Activated CD4-positive, alpha-beta T cell treated with anti-CD3 and anti-CD28 coated beads, Interleukin-2, amount 10 ng/mL, durations not matched to agents 24 days and 14 days (primary cell): ENCODE measurements around the gene CCDC18. TPM values are rescaled to one million over a fixed set of nuclear protein-coding genes. Genes with fewer than 3 reads are reported as not detected.
"Not testable (repeated sequence)": the region's sequence is repeated elsewhere in the genome, so short reads cannot be mapped to it uniquely, and the experiment has no call there.

Source experiments
- DNase-seq: peaks from one replicate; pipeline ENCODE4 v3.0.0; 2022
- H3K27ac Mint-ChIP-seq: one replicate; pipeline ENCODE4 v1.8.0; 2022; ENCODE audit warnings: mild to moderate bottlenecking, mixed read lengths
- H3K27me3 Mint-ChIP-seq: one replicate; pipeline ENCODE4 v1.8.0; 2022; ENCODE audit warnings: mixed read lengths
- H3K36me3 Mint-ChIP-seq: one replicate; pipeline ENCODE4 v1.8.0; 2022; ENCODE audit warnings: low read depth, mild to moderate bottlenecking, mixed read lengths
- H3K4me1 Mint-ChIP-seq: one replicate; pipeline ENCODE4 v1.8.0; 2021; ENCODE audit warnings: mixed read lengths
- H3K4me3 Mint-ChIP-seq: one replicate; pipeline ENCODE4 v1.8.0; 2022; ENCODE audit warnings: mild to moderate bottlenecking, moderate library complexity, mixed read lengths
- H3K9me3 Mint-ChIP-seq: one replicate; pipeline ENCODE4 v1.8.0; 2021; ENCODE audit warnings: mixed read lengths
- intact Hi-C: fragments of 100-400 bp; cut with micrococcal nuclease; formaldehyde crosslinking; loops from one replicate; pipeline ENCODE4 v1.15.1; 2023
- total RNA-seq: library from RNA; stranded (reverse); gene quantifications from 2 replicates; pipeline ENCODE4 v1.2.3, GENCODE V29; 2022

Gene CCDC18
- total RNA-seq, 1 donor from 2014 or later = 17.9 TPM

DNA sequence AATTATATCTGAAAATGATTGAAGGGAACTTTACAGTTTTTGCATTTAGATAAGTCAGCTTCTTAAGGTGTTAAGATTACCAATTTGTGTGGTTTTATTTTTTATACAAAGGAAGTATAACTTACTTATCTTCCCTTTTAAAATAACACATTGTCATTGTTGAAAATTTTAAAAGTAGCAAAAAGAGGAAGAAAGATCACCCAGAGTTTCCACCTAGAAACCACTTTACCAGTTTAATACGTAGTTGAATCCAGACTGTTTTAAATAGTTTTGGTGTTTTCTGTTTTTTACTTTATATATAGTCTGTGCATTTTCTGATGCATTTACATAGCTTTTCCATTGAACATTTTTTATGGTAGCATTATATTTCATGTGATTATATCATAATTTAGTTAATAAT is 6.1 kb downstream of the CCDC18 start:
- Mint-ChIP-seq H3K4me3 (no peak overlapping the region), H3K9me3 (peaks cover 3% of the 10 kb centered on the region), H3K36me3 (peaks cover 30% of the 10 kb centered on the region), H3K27ac (no peak overlapping the region), H3K4me1 (peaks cover 41% of the 10 kb centered on the region), H3K27me3 (no peaks in the 10 kb centered on the region)
- DNase-seq = no peak
- intact Hi-C loops = loop anchor here (10.0 kb wide), 1 partner anchor 688 kb away; the partner anchor contains the start of gene DNTTIP2

DNA sequence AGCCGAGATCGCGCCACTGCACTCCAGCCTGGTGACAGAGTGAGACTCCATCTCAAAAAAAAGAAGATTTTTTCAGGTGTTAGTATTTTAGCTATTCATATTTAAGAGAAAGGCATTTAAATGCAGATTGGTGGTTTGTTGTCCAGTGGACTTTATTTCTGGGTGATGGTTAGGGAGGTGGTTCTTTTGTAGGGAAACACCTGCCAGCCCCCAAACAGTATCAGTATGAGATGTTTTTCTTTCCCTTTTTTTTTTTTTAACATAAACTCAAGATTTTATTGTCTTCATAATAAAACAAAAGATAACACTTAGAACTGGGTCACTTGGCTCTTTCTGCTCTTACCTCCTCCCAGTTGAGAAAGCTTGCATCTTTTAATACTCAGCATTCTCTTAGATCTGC is 9.9 kb downstream of the CCDC18 start:
- H3K9me3 Mint-ChIP-seq = peaks cover 3% of the 10 kb centered on the region
- no peak overlapping the region for H3K4me3 Mint-ChIP-seq
- no peak for DNase-seq
- H3K27ac Mint-ChIP-seq = no peak overlapping the region
- peaks cover 19% of the 10 kb centered on the region for H3K4me1 Mint-ChIP-seq
- H3K27me3 Mint-ChIP-seq = no peaks in the 10 kb centered on the region
- peaks cover 37% of the 10 kb centered on the region for H3K36me3 Mint-ChIP-seq
- intact Hi-C loops = no loop called here

DNA sequence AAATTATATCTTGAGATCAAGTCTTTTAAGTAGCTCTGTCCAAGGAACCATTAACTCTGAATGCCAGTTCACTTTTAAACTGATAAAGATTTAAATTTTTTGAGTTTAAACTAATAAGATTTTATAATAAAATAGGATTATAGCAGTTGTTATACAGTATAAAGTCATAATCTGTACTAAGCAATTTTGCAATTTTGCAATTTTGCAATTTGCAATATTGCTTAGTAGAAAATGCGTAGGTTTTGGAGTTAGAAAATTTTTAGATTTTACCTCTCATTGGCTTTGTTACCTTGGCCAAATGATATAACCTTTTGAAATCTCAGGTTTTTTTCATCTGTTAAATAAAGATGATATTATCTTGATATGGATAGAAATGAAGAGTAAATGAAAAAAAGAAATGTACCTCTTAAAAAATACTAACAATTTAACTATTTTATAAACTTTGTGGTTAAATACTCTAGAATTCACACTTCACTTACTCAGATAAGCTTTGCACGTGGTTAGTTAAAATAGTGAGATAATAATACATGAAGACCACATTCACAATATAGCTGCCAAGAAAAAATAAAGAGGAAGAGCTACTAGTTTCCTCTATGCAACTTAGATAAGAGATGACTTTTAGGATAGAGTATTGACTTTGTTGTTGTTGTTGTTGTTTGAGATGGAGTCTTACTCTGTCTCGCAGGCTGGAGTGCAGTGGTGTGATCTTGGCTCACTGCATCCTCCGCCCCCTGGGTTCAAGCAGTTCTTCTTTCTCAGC is 13.9 kb downstream of the CCDC18 start:
- Mint-ChIP-seq H3K36me3 (peaks cover 45% of the 10 kb centered on the region), H3K27me3 (no peaks in the 10 kb centered on the region), H3K9me3 (no peaks in the 10 kb centered on the region), H3K27ac (no peak overlapping the region), H3K4me1 (peaks cover 17% of the 10 kb centered on the region), H3K4me3 (no peak overlapping the region)
- intact Hi-C loops = no loop called here
- DNase-seq = no peak

DNA sequence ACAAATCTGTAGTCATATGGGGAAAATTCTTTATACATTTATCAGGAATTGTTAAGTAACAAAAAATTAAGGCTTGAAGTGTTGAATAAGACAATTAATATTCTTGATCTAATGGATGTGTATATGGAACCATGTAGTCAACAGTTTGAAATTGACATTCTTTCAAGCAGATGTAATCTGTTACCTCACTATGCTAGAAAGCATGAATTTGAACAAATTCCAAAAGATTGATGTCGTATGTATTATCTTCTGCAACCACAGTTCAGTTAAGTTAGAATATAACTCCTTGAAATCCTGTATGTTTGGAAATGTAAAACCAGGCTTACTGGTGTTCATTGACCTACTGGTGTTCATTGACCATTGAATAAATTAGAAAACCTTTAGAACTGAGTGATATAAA is 16.1 kb downstream of the CCDC18 start:
- Mint-ChIP-seq H3K4me1 (peaks cover 9% of the 10 kb centered on the region), H3K4me3 (no peak overlapping the region), H3K9me3 (no peaks in the 10 kb centered on the region), H3K27me3 (no peaks in the 10 kb centered on the region), H3K36me3 (peaks cover 41% of the 10 kb centered on the region), H3K27ac (no peak overlapping the region)
- intact Hi-C loops = no loop called here
- no peak for DNase-seq

DNA sequence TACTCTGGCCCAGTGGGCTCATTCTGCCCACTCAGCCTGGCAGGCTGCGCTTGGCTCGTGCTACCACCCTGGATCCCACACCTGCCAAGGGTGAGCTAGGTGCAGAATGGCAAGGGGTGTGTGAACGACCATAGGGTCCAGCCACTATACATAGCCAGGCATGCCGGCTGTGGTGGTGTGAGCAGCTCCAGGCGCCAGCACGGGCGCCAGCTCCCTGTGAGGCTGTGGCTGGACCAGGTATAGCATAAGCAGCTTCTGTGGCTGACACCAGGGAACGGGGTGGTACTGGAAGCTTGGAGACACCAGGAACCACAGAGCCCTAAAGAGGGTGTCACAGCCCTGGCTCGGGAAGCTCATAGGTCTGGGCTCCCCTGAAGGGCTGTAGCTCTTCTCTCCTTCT is 18.6 kb downstream of the CCDC18 start:
- Mint-ChIP-seq H3K27ac (no peak overlapping the region), H3K4me3 (no peak overlapping the region)

DNA sequence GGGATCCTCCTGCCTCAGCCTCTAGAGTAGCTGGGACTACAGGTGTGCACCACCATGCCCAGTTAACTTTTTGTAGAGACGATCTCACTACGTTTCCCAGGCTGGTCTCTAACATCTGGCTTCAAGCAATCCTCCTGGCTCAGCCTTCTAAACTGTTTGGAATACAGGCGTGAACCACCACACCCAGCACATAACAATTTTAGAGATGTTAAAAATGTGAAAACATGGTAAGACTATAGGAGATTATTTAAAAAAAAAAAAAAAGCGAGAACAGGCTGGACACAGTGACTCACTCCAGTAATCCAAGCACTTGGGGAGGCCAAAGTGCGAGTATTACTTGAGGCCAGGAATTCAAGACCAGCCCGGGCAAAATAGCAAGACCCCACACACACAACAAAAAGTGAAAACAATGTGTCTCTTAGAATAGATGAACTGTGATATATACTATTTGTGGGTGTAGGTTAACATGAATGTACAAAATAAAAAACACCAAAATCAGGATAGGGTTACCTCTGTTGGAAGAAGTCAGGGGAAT is 19.6 kb downstream of the CCDC18 start:
- H3K4me3 Mint-ChIP-seq = no peak overlapping the region
- DNase-seq = no peak
- no peaks in the 10 kb centered on the region for H3K27me3 Mint-ChIP-seq
- peaks cover 9% of the 10 kb centered on the region for H3K4me1 Mint-ChIP-seq
- H3K27ac Mint-ChIP-seq = no peak overlapping the region
- peaks cover 32% of the 10 kb centered on the region for H3K36me3 Mint-ChIP-seq
- H3K9me3 Mint-ChIP-seq = no peaks in the 10 kb centered on the region
- intact Hi-C loops = no loop called here

More for the DNA sequence above, 18.6 kb downstream of the CCDC18 start:
- H3K9me3 Mint-ChIP-seq = no peaks in the 10 kb centered on the region
- H3K27me3 Mint-ChIP-seq = no peaks in the 10 kb centered on the region
- DNase-seq = no peak
- peaks cover 34% of the 10 kb centered on the region for H3K36me3 Mint-ChIP-seq
- intact Hi-C loops = no loop called here
- peaks cover 9% of the 10 kb centered on the region for H3K4me1 Mint-ChIP-seq

DNA sequence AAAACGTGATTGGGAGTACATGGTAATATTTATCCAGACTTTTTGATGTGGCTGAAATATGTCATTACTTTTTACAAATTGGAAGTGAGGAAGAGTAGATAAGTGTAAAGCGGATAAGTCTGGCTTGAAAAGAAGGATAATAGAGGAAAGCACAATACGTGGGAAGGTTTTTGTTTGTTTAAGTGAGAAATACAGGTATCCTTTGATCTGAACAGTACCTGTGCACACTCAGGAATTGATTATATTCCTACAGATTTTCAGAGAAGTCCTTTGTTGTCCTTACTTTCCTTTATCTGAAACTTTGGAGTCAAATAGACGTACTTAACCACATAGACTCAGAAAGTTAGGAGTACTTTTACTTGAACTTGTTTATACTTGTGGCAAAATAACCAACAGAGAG is 20.2 kb downstream of the CCDC18 start:
- Mint-ChIP-seq H3K27me3 (no peaks in the 10 kb centered on the region), H3K4me1 (peaks cover 8% of the 10 kb centered on the region), H3K27ac (no peak overlapping the region), H3K4me3 (no peak overlapping the region), H3K9me3 (no peaks in the 10 kb centered on the region), H3K36me3 (peaks cover 26% of the 10 kb centered on the region)
- no peak for DNase-seq
- intact Hi-C loops = no loop called here

DNA sequence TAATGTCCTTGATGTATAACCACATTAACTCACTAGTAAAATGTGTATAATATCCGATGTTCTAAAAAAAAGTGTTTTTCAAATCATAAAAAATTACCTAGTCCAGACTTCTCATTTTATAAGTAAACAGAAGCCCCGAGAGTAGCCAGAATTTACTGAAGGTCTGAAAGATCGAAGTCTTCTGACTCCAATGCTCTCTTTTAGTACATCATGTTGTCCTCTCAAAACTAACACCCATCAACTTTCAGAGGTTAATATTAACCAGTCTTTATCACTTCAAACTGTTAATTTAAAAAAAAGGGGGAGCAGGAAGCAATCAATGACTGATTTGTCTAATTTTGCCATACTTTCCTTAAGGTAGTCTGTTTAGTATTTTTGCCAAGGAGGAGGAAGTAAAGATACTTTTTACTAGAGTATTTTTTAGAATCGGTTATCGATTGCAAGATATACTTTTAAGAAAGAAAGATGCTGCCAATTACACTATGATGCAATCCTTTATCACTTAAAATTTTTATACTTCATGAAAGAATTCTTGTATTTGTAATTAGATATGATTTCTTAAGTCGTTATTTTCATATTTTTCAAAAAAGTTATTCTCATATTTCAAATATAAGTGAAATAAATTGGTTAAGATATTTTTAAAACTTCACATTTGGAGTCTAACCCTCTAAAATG is 25.5 kb downstream of the CCDC18 start:
- no peaks in the 10 kb centered on the region for H3K9me3 Mint-ChIP-seq
- H3K4me1 Mint-ChIP-seq = no peaks in the 10 kb centered on the region
- no peak for DNase-seq
- intact Hi-C loops = no loop called here
- no peak overlapping the region for H3K27ac Mint-ChIP-seq
- H3K4me3 Mint-ChIP-seq = no peak overlapping the region
- H3K27me3 Mint-ChIP-seq = no peaks in the 10 kb centered on the region
- peaks cover 25% of the 10 kb centered on the region for H3K36me3 Mint-ChIP-seq

DNA sequence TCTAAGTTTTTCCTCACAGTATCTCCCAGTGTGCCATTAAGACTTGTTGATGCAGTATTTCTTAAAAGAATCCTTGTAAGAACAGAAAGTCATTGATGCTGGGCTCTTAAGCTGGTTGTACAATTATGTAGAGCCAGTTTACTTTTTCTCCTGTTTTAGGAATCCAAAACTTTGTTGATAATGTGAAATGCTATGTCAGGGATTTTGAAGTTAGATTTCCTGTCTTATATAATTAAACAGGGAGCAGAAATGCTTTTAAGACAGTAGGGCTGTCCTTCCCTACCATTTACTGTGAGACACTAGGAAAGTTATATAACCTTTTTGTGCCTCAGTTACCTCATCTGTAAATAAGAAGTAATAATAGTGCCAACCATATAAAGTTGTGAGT is 26.0 kb downstream of the CCDC18 start:
- intact Hi-C loops = no loop called here
- no peak overlapping the region for H3K4me3 Mint-ChIP-seq

DNA sequence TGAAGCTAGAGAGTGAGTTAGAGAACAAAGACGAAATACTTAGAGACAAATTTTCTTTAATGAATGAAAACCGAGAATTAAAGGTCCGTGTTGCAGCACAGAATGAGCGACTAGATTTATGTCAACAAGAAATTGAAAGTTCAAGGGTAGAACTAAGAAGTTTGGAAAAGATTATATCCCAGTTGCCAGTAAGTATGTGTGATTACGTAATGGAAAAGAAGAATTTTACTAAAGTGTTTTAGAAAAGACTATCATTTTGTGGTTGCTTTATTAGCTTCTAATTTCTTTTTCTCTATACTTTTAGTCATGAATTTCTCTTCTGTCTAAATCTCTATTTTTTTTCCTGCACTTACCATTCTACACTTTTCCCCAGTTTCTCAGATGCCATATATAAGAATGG is 26.7 kb downstream of the CCDC18 start:
- no peaks in the 10 kb centered on the region for H3K4me1 Mint-ChIP-seq
- H3K27ac Mint-ChIP-seq = no peak overlapping the region
- no peaks in the 10 kb centered on the region for H3K27me3 Mint-ChIP-seq
- intact Hi-C loops = no loop called here
- H3K4me3 Mint-ChIP-seq = no peak overlapping the region
- H3K9me3 Mint-ChIP-seq = no peaks in the 10 kb centered on the region
- H3K36me3 Mint-ChIP-seq = peaks cover 27% of the 10 kb centered on the region
- no peak for DNase-seq

More for the DNA sequence above, 26.0 kb downstream of the CCDC18 start:
- no peaks in the 10 kb centered on the region for H3K9me3 Mint-ChIP-seq
- DNase-seq = no peak
- H3K4me1 Mint-ChIP-seq = no peaks in the 10 kb centered on the region
- H3K36me3 Mint-ChIP-seq = peaks cover 26% of the 10 kb centered on the region
- H3K27ac Mint-ChIP-seq = no peak overlapping the region
- H3K27me3 Mint-ChIP-seq = no peaks in the 10 kb centered on the region

DNA sequence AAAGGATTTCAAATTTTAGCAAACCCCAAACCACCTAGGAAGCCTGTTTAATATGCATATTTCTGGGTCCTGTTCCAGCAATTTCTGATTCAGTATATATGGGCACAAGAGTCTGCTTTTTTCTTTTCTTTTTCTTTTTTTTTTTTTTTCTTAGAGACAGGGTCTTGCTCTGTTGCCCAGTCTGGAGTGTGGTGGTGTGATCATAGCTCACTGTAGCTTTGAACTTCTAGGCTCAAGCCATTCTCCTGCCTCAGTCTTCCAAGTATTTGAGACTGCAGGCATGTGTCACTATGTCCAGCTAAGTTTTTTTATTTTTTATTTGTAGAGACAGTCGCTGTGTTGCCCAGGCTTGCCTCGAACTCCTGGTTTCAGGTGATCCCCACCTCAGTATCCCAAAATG is 34.8 kb downstream of the CCDC18 start:
- Mint-ChIP-seq H3K4me3 (no peak overlapping the region), H3K4me1 (peaks cover 25% of the 10 kb centered on the region), H3K36me3 (peaks cover 51% of the 10 kb centered on the region), H3K27ac (no peak overlapping the region), H3K9me3 (no peaks in the 10 kb centered on the region), H3K27me3 (no peaks in the 10 kb centered on the region)
- no peak for DNase-seq
- intact Hi-C loops = loop anchor here (5.0 kb wide), 1 partner anchor 253 kb away; the partner anchor contains the start of gene DIPK1A

DNA sequence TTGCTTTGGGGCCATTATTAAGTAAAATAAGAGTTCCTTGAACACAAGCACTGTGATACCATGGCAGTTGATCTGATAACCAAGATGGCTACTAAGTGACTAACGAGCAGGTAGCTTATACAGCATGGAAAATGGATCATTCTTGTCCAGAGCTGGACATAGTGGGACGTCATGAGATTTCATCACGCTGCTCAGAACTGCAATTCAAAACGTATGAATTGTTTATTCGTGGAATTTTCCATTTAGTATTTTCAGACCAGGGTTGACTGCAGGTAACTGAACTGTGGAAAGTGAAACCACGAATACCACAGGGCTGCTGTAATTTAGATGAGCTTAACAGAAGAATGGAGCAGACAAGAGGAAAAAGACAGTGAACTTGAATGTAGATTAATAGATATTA is 38.9 kb downstream of the CCDC18 start:
- Mint-ChIP-seq H3K27me3 (no peaks in the 10 kb centered on the region), H3K4me1 (peaks cover 31% of the 10 kb centered on the region), H3K36me3 (peaks cover 49% of the 10 kb centered on the region), H3K9me3 (no peaks in the 10 kb centered on the region), H3K4me3 (peak overlapping the region; percentile 78), H3K27ac (peak overlapping the region; percentile 89)
- intact Hi-C loops = loop anchor here (1.0 to 5.0 kb wide), 2 partner anchors 40 to 257 kb away; partner anchors contain the start of gene DIPK1A
- DNase-seq = peak; percentile 80

DNA sequence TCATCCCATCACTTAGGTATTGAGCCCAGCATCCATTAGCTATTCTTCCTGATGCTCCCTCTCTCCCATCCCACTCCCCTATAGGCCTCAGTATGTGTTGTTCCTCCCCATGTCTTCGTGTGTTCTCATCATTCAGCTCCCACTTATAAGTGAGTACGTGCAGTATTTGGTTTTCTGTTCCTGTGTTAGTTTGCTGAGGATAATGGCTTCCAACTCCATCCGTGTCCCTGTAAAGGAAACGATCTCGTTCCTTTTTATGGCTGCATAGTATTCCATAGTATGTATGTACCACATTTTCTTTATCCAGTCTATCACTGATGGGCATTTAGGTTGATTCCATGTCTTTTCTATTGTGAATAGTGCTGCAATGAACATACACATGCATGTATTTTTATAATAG is 40.2 kb downstream of the CCDC18 start:
- Mint-ChIP-seq H3K27ac (peak overlapping the region; percentile 41), H3K36me3 (peaks cover 47% of the 10 kb centered on the region), H3K4me1 (peaks cover 31% of the 10 kb centered on the region), H3K4me3 (peak overlapping the region; percentile 32)
- intact Hi-C loops, DNase-seq, H3K27me3 Mint-ChIP-seq, H3K9me3 Mint-ChIP-seq: not testable (repeated sequence)

DNA sequence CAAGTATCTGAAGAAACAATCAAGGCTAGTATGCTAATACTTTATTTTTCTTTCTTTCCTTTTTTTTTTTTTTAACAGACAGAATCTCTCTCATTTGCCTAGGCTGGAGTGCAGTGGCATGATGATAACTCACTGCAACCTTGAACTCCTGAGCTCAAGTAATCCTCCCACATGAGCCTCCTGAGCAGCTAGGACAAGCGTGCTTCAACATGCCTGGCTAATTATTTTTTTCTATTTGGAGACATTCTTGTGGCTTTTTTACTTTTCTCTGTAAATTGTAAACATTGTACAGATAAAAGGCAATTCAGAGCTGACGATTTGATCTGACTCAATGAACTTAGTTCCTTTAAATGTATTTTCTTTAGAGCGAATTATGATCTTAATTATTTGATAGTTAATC is 41.4 kb downstream of the CCDC18 start:
- Mint-ChIP-seq H3K36me3 (peaks cover 51% of the 10 kb centered on the region), H3K4me1 (peaks cover 31% of the 10 kb centered on the region), H3K27ac (no peak overlapping the region), H3K27me3 (no peaks in the 10 kb centered on the region), H3K4me3 (no peak overlapping the region), H3K9me3 (no peaks in the 10 kb centered on the region)
- intact Hi-C loops = no loop called here
- no peak for DNase-seq
